ENCODE data around the gene SH3BP5. TPM values are rescaled to one million over a fixed set of nuclear protein-coding genes. Genes with fewer than 3 reads are reported as not detected.

Gene SH3BP5
- total RNA-seq, 1 donor from 2014 or later: 41.1 TPM

- no peaks in the 10 kb centered on the region for H3K36me3 Mint-ChIP-seq (ENCODE audit: low read depth, unreplicated experiment)
- no peaks in the 10 kb centered on the region for H3K9me3 Mint-ChIP-seq (ENCODE audit: unreplicated experiment)
- no peaks in the 10 kb centered on the region for H3K27me3 Mint-ChIP-seq (ENCODE audit: unreplicated experiment)
- no peak overlapping the region for H3K4me3 Mint-ChIP-seq (ENCODE audit: unreplicated experiment)
- H3K27ac Mint-ChIP-seq (ENCODE audit: unreplicated experiment): no peak overlapping the region
- H3K4me1 Mint-ChIP-seq (ENCODE audit: unreplicated experiment): no peaks in the 10 kb centered on the region
- TF ChIP-seq, protein P1, sequence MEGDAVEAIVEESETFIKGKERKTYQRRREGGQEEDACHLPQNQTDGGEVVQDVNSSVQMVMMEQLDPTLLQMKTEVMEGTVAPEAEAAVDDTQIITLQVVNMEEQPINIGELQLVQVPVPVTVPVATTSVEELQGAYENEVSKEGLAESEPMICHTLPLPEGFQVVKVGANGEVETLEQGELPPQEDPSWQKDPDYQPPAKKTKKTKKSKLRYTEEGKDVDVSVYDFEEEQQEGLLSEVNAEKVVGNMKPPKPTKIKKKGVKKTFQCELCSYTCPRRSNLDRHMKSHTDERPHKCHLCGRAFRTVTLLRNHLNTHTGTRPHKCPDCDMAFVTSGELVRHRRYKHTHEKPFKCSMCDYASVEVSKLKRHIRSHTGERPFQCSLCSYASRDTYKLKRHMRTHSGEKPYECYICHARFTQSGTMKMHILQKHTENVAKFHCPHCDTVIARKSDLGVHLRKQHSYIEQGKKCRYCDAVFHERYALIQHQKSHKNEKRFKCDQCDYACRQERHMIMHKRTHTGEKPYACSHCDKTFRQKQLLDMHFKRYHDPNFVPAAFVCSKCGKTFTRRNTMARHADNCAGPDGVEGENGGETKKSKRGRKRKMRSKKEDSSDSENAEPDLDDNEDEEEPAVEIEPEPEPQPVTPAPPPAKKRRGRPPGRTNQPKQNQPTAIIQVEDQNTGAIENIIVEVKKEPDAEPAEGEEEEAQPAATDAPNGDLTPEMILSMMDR (IDR thresholded peaks at IDR 0.05; ENCODE audit: unreplicated experiment): no peak
- no peak for DNase-seq (ENCODE audit: low spot score)
Measured at GRCh38 chr3:15347063-15347736, 14.8 kb upstream of the SH3BP5 start.

DNA sequence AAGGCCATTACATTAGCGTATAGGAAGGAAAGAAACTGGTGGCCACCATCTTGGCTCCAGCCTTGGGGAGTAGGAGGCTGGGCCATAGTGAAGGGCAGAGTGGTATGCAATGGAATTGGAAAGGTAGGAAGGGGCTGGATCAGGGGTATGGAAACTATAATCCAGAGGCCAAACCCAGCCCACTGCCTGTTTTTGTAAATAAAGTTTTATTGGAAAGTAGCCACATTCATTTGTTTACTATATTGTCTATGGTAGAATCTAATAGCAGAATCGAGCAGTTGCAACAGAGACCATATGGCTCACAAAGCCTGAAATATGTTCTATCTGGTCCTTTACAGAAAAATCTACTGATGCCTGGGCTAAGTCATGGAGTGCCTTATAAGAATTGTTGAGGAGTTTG lies 14.1 kb upstream of the SH3BP5 start:
- peaks cover under 1% of the 10 kb centered on the region for H3K27me3 Mint-ChIP-seq (ENCODE audit: unreplicated experiment)
- no peaks in the 10 kb centered on the region for H3K9me3 Mint-ChIP-seq (ENCODE audit: unreplicated experiment)
- DNase-seq (ENCODE audit: low spot score): no peak
- no peaks in the 10 kb centered on the region for H3K36me3 Mint-ChIP-seq (ENCODE audit: low read depth, unreplicated experiment)
- no peak overlapping the region for H3K4me3 Mint-ChIP-seq (ENCODE audit: unreplicated experiment)
- peaks cover under 1% of the 10 kb centered on the region for H3K4me1 Mint-ChIP-seq (ENCODE audit: unreplicated experiment)
- no peak overlapping the region for H3K27ac Mint-ChIP-seq (ENCODE audit: unreplicated experiment)
- TF ChIP-seq, protein P1 (IDR thresholded peaks at IDR 0.05; ENCODE audit: unreplicated experiment): no peak

- peaks cover 2% of the 10 kb centered on the region for H3K27me3 Mint-ChIP-seq (ENCODE audit: unreplicated experiment)
- no peak overlapping the region for H3K4me3 Mint-ChIP-seq (ENCODE audit: unreplicated experiment)
- no peak overlapping the region for H3K27ac Mint-ChIP-seq (ENCODE audit: unreplicated experiment)
- H3K4me1 Mint-ChIP-seq (ENCODE audit: unreplicated experiment): peaks cover 6% of the 10 kb centered on the region
- no peaks in the 10 kb centered on the region for H3K9me3 Mint-ChIP-seq (ENCODE audit: unreplicated experiment)
- TF ChIP-seq, protein P1 (IDR thresholded peaks at IDR 0.05; ENCODE audit: unreplicated experiment): no peak
- no peak for DNase-seq (ENCODE audit: low spot score)
- H3K36me3 Mint-ChIP-seq (ENCODE audit: low read depth, unreplicated experiment): no peaks in the 10 kb centered on the region
Measured at GRCh38 chr3:15345608-15346137, 13.3 kb upstream of the SH3BP5 start.

GRCh38 chr3:15345066-15345607 lies 12.8 kb upstream of the SH3BP5 start:
- Mint-ChIP-seq H3K27me3 (ENCODE audit: unreplicated experiment) (peaks cover 2% of the 10 kb centered on the region), H3K4me3 (ENCODE audit: unreplicated experiment) (no peak overlapping the region), H3K9me3 (ENCODE audit: unreplicated experiment) (no peaks in the 10 kb centered on the region), H3K4me1 (ENCODE audit: unreplicated experiment) (peaks cover 9% of the 10 kb centered on the region), H3K27ac (ENCODE audit: unreplicated experiment) (no peak overlapping the region), H3K36me3 (ENCODE audit: low read depth, unreplicated experiment) (no peaks in the 10 kb centered on the region)
- TF ChIP-seq, protein P1 (IDR thresholded peaks at IDR 0.05; ENCODE audit: unreplicated experiment): no peak
- DNase-seq (ENCODE audit: low spot score): no peak

GRCh38 chr3:15342945-15343344 lies 10.6 kb upstream of the SH3BP5 start:
- Mint-ChIP-seq H3K36me3 (ENCODE audit: low read depth, unreplicated experiment) (no peaks in the 10 kb centered on the region), H3K27me3 (ENCODE audit: unreplicated experiment) (peaks cover 5% of the 10 kb centered on the region), H3K4me3 (ENCODE audit: unreplicated experiment) (no peak overlapping the region), H3K4me1 (ENCODE audit: unreplicated experiment) (peaks cover 13% of the 10 kb centered on the region), H3K9me3 (ENCODE audit: unreplicated experiment) (no peaks in the 10 kb centered on the region), H3K27ac (ENCODE audit: unreplicated experiment) (no peak overlapping the region)
- TF ChIP-seq, protein P1 (IDR thresholded peaks at IDR 0.05; ENCODE audit: unreplicated experiment): no peak
- DNase-seq (ENCODE audit: low spot score): no peak
